GM12873 (cell line): ENCODE data around the gene DNAH2.

Source experiments
- TF ChIP-seq, protein P1 (sequence below): IDR thresholded peaks from 2 replicates; pipeline ENCODE4 v1.5.1; 2012; ENCODE audit warnings: low read depth, mild to moderate bottlenecking, moderate library complexity, low read length, control low read depth; ENCODE audit not compliant: insufficient read depth; ENCODE audit errors: missing control alignments

The DNAH2 gene

DNA sequence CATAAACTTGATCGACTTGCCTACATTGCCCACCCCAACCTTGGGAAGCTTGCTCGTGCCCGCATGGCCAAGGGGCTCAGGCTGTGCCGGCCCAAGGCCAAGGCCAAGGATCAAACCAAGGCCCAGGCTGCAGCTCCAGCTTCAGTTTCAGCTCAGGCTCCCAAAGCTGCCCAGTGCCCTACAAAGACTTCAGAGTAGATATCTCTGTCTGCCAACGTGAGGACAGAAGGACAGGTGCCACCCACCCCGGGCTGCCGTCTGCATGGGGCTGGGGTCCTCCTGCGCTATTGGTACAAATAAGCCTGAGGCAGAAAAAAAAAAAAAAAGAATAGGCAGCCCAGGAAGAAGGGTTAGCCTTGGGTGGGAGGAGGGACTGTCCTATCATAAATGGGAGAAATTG is 37.1 kb downstream of the DNAH2 start:
- TF ChIP-seq, protein P1, sequence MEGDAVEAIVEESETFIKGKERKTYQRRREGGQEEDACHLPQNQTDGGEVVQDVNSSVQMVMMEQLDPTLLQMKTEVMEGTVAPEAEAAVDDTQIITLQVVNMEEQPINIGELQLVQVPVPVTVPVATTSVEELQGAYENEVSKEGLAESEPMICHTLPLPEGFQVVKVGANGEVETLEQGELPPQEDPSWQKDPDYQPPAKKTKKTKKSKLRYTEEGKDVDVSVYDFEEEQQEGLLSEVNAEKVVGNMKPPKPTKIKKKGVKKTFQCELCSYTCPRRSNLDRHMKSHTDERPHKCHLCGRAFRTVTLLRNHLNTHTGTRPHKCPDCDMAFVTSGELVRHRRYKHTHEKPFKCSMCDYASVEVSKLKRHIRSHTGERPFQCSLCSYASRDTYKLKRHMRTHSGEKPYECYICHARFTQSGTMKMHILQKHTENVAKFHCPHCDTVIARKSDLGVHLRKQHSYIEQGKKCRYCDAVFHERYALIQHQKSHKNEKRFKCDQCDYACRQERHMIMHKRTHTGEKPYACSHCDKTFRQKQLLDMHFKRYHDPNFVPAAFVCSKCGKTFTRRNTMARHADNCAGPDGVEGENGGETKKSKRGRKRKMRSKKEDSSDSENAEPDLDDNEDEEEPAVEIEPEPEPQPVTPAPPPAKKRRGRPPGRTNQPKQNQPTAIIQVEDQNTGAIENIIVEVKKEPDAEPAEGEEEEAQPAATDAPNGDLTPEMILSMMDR: no peak

DNA sequence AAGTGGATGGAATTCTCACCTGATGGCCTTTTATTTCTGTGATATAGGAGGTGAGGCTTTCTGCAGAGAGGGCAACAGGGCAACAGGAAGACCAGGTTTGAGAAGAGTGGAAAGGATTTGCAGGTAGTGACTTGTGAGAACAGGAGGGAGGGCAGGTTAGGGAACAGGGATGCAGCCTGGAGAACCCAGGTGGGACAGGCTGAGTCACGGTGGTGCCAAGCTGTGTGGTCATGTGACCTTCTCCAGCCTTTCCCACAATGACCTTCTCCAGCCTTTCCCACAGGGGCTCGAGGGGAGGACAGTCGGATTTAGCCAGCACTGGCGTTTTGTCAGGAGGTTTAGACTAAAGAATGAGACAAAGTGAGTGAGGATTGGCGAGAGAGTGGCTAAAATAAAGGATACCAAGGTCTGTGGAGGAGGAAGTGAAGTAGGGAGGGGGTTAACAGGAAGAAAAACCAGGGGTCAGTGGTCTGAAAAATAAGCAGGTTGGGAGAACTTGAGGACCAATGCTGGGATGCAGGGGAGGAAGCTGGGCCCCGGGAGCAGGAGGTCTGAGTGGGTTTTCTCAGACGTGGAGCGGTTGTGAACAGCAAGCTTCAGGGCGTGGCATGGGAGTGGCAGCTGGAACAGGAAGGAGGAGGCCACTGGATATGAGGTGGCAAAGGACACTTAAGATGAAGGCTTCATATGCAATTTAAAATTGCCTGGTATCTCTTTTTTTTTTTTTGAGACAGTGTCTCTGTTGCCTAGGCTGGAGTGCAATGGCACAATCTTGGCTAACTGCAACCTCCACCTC is 37.7 kb downstream of the DNAH2 start:
- TF ChIP-seq, protein P1: no peak

DNA sequence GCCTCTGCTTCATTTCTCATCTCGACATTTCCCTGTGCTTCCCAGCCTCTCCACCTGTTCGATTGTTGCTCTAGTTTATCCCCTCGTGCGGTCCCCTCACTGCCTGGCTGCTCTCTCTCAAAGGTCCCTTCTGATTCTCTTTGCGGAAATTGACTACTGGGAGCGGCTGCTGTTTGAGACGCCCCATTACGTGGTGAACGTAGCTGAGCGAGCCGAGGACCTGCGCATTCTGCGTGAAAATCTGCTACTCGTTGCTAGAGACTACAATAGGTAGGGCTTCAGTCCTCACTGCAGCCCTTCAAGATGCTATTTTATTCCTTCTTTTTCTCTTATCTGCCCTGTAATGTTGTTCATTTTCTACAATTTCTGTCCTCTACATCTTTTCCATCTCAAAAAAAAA is 39.4 kb downstream of the DNAH2 start:
- TF ChIP-seq, protein P1: no peak

DNA sequence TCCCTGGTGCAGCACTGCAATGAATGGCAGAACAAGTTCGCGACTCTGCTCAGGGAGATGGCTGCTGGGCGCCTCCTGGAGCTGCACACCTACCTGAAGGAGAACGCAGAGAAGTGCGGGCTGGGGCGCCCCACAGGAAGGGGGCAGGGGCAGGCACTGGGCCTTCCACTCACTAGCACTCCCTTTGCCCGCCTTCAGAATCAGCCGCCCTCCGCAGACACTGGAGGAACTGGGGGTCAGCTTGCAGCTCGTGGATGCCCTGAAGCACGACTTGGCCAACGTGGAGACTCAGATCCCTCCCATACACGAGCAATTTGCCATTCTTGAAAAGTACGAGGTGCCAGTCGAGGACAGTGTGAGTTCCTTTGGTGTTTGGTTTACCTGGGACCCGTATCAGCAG is 46.4 kb downstream of the DNAH2 start:
- TF ChIP-seq, protein P1: no peak

DNA sequence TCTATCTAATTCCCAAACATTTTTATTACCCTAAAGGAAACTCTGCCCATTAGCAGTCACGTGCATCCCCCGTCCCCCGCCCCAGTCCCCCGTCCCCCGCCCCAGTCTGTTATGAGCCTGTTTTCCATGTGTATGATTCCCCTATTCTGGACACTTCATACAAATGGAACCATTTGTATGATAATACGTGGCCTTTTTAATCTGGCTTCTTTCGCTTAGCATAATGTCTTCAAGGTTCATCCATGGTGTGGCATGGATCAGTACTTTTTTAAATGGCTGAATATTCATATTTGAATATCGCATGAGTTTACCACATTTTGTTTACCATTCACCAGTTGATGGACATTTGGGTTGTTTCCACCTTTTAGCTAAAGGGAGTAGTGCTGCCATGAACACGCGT is 49.5 kb downstream of the DNAH2 start:
- TF ChIP-seq, protein P1: no peak

DNA sequence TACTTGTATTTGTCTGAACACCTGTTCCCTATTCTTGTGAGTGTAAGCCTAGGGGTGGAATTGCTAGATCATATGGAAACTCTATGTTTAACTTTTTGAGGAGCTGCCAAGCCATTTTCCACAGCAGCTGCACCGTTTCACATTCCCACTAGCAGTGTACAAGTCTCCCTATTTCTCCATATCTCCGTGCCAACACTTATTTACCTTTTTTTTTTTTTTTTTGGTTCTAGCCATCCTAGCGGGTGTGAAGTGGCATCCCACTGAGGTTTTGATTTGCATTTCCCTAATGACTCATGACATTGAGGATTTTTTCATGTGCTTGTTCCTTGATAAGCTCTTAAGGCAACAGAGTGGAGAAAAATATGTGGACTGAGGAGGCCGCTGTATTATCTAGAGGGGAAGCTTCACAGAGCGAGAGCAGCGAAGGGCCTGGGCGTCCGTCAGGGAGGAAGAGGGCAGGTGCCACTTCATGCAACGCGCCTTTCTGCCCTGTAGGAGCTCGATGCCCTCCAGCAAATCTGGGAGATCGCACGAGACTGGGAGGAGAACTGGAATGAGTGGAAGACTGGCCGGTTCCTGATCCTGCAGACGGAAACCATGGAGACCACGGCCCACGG is 50.0 kb downstream of the DNAH2 start:
- TF ChIP-seq, protein P1: no peak

DNA sequence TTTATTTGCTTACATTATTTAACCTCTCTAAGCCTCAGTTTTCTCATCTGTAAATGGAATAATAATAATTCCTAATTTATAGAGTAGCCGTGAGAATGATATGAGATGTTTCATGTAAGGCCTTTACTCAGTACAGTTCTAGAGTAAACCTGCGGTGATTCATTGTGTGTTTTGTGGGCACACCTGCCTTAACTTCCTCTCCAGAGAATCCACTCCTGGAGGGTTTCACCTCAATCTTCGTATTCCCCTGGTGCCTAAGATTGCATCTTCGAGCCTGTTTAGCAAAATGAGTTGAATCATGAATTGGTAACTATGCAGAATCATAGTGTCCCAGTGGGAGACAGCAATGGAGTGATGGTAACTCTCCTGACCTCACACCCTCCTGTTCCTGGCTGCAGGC is 52.3 kb downstream of the DNAH2 start:
- TF ChIP-seq, protein P1: no peak
